ENCODE data around the gene ME3. TPM values are rescaled to one million over a fixed set of nuclear protein-coding genes. Genes with fewer than 3 reads are reported as not detected.

The ME3 gene
- total and polyA plus RNA-seq, 4 donors: 7.4 to 38.7 (median 21.2) TPM

DNA sequence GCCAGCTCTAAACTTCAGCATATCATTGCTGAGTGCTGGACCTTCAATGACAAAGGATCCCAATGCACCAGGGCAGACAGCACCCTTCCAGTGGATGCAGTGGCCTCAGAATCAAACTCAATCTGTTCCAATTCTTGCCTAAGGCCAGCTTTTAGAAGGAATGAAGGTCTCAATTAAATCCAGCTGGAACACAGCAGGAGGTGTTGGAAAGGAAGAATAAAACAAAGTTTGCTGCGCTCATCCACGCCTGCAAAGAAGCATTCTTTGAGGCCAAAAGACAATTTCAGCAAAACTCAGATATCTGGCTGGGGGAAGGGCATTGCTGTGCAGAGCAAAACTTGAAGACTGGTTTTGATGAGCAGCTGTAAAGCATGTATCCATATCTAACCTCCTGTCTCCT is 177.1 kb downstream of the ME3 start:
- H3K9me3 ChIP-seq (ENCODE audit: control insufficient read depth in 4 of 4, insufficient read depth in 3 of 4, low read length in 3 of 4): no peaks in the 10 kb centered on the region
- WGBS, 2 donors: 90 to 95% methylated on average over 2 of the region's 2 CpGs
- ATAC-seq (ENCODE audit: insufficient read depth, low FRiP score): no peak
- DNase-seq: no peak
- no peaks in the 10 kb centered on the region for H3K27me3 ChIP-seq (ENCODE audit: control insufficient read depth in 3 of 3, insufficient read depth in 3 of 3, low read length in 2 of 3)
- TF ChIP-seq, protein P1, sequence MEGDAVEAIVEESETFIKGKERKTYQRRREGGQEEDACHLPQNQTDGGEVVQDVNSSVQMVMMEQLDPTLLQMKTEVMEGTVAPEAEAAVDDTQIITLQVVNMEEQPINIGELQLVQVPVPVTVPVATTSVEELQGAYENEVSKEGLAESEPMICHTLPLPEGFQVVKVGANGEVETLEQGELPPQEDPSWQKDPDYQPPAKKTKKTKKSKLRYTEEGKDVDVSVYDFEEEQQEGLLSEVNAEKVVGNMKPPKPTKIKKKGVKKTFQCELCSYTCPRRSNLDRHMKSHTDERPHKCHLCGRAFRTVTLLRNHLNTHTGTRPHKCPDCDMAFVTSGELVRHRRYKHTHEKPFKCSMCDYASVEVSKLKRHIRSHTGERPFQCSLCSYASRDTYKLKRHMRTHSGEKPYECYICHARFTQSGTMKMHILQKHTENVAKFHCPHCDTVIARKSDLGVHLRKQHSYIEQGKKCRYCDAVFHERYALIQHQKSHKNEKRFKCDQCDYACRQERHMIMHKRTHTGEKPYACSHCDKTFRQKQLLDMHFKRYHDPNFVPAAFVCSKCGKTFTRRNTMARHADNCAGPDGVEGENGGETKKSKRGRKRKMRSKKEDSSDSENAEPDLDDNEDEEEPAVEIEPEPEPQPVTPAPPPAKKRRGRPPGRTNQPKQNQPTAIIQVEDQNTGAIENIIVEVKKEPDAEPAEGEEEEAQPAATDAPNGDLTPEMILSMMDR (IDR thresholded peaks at IDR 0.05; ENCODE audit: control extremely low read depth, extremely low read depth): no peak
- H3K9ac ChIP-seq (ENCODE audit: insufficient read depth in 1 of 2, low read length in 2 of 2): no peak overlapping the region
- H3K4me1 ChIP-seq (ENCODE audit: control insufficient read depth in 5 of 5, insufficient read depth in 5 of 5, low read length in 5 of 5): peaks cover 0 to 13% (median 5%) of the 10 kb centered on the region in 5 donors
- H3K36me3 ChIP-seq (ENCODE audit: control insufficient read depth in 4 of 4, insufficient read depth in 4 of 4, low read length in 4 of 4): no peaks in the 10 kb centered on the region
- no peak overlapping the region for H3K4me3 ChIP-seq
- no peak overlapping the region for H3K27ac ChIP-seq (ENCODE audit: low read depth in 1 of 2, low read length in 1 of 2)

DNA sequence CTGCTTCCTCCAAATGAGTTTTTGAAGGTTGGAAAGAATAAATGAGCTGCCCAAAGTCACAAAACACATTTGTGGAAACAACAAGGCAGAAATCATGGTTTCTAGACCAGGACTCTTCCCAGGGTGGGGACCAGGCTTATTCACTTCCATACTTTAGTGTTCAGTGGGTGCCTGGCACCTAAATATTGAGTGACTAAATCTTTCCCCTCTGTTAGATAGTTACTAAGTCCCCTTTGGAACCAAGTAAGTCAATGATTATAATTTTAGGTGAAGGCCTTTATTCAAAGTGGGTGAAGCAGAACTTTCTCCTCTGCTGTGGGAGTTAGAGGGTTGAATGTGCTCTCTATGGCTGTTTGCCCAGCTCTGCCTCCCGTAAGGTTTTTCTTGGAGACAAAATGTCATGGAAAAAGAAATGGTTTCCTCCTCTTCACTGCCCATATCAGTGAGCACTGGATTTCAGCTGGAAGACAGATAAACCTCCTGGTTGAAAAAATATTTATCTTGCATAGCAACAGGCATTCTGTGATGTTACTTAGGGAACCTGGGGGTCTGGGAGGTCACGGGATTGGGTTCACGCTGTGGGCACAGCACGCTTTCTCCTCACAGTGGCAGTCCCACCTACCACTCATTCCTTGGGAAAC is 179.9 kb downstream of the ME3 start:
- WGBS, 2 donors: 89% methylated on average over 4 of the region's 4 CpGs
- no peaks in the 10 kb centered on the region for H3K9me3 ChIP-seq (ENCODE audit: control insufficient read depth in 4 of 4, insufficient read depth in 3 of 4, low read length in 3 of 4)
- peaks cover 0 to 2% (median 0%) of the 10 kb centered on the region in 4 donors for H3K36me3 ChIP-seq (ENCODE audit: control insufficient read depth in 4 of 4, insufficient read depth in 4 of 4, low read length in 4 of 4)
- peaks cover 0 to 17% (median 0%) of the 10 kb centered on the region in 5 donors for H3K4me1 ChIP-seq (ENCODE audit: control insufficient read depth in 5 of 5, insufficient read depth in 5 of 5, low read length in 5 of 5)
- DNase-seq (no peak), ATAC-seq (ENCODE audit: insufficient read depth, low FRiP score) (no peak)
- H3K27ac ChIP-seq (ENCODE audit: low read depth in 1 of 2, low read length in 1 of 2): no peak overlapping the region
- no peak overlapping the region for H3K9ac ChIP-seq (ENCODE audit: insufficient read depth in 1 of 2, low read length in 2 of 2)
- no peak overlapping the region for H3K4me3 ChIP-seq
- TF ChIP-seq, protein P1 (IDR thresholded peaks at IDR 0.05; ENCODE audit: control extremely low read depth, extremely low read depth): no peak
- no peaks in the 10 kb centered on the region for H3K27me3 ChIP-seq (ENCODE audit: control insufficient read depth in 3 of 3, insufficient read depth in 3 of 3, low read length in 2 of 3)

DNA sequence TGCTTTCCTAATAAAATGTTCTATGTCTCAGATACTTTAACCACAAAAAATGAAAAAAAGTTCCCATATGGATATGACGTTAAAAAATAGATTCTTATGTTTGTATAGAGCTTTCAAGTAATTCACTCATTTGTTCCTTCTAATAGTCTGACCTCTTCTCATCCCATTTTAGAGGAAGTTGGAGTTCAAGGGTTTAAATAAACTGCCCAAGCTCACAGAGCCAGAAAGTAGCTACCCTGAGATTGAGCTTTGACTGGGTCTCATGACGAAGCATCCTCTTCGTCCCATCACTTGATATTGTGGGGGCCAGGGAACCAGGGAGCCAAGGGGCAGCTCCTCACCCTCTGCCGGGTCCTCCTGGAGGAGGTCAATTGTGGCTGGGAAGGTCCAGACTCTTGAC is 181.4 kb downstream of the ME3 start:
- Histone ChIP-seq H3K4me1 (ENCODE audit: control insufficient read depth in 5 of 5, insufficient read depth in 5 of 5, low read length in 5 of 5) (peaks cover 0 to 31% (median 3%) of the 10 kb centered on the region in 5 donors), H3K4me3 (no peak overlapping the region), H3K27me3 (ENCODE audit: control insufficient read depth in 3 of 3, insufficient read depth in 3 of 3, low read length in 2 of 3) (no peaks in the 10 kb centered on the region), H3K27ac (ENCODE audit: low read depth in 1 of 2, low read length in 1 of 2) (no peak overlapping the region), H3K36me3 (ENCODE audit: control insufficient read depth in 4 of 4, insufficient read depth in 4 of 4, low read length in 4 of 4) (peaks cover 0 to 2% (median 0%) of the 10 kb centered on the region in 4 donors), H3K9me3 (ENCODE audit: control insufficient read depth in 4 of 4, insufficient read depth in 3 of 4, low read length in 3 of 4) (no peaks in the 10 kb centered on the region), H3K9ac (ENCODE audit: insufficient read depth in 1 of 2, low read length in 2 of 2) (no peak overlapping the region)
- DNase-seq (no peak), ATAC-seq (ENCODE audit: insufficient read depth, low FRiP score) (no peak)
- 83 to 85% methylated on average over 4 of the region's 4 CpGs for WGBS, 2 donors
- TF ChIP-seq, protein P1 (IDR thresholded peaks at IDR 0.05; ENCODE audit: control extremely low read depth, extremely low read depth): no peak

DNA sequence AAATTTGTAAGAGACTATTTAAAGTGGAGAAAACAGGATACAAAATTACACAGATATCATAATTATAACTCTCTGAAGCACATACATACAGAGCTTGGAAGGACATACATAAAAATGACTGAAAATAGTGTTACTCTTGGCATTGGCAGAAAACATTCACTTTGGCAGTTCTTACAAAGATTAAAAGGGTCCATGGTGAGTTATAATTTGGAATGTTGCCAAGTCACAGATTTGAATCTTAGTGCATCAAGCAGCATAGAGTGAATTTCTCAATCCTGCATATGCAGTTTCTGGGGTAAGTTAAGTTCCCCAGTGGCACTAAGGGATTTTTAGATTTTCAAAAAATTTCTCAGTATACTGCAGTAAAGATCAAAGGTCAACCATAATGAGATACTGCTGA is 181.8 kb downstream of the ME3 start:
- Histone ChIP-seq H3K4me3 (no peak overlapping the region), H3K9me3 (ENCODE audit: control insufficient read depth in 4 of 4, insufficient read depth in 3 of 4, low read length in 3 of 4) (no peaks in the 10 kb centered on the region), H3K36me3 (ENCODE audit: control insufficient read depth in 4 of 4, insufficient read depth in 4 of 4, low read length in 4 of 4) (peaks cover 0 to 2% (median 0%) of the 10 kb centered on the region in 4 donors), H3K9ac (ENCODE audit: insufficient read depth in 1 of 2, low read length in 2 of 2) (no peak overlapping the region), H3K27me3 (ENCODE audit: control insufficient read depth in 3 of 3, insufficient read depth in 3 of 3, low read length in 2 of 3) (no peaks in the 10 kb centered on the region), H3K4me1 (ENCODE audit: control insufficient read depth in 5 of 5, insufficient read depth in 5 of 5, low read length in 5 of 5) (peaks cover 0 to 31% (median 3%) of the 10 kb centered on the region in 5 donors), H3K27ac (ENCODE audit: low read depth in 1 of 2, low read length in 1 of 2) (no peak overlapping the region)
- TF ChIP-seq, protein P1 (IDR thresholded peaks at IDR 0.05; ENCODE audit: control extremely low read depth, extremely low read depth): no peak
- DNase-seq (peak in 2 of 3 donors; percentile 73 to 83), ATAC-seq (ENCODE audit: insufficient read depth, low FRiP score) (no peak)
